HCT116 (cell line): ENCODE results near the gene KRT6C. TPM values are rescaled to one million over a fixed set of nuclear protein-coding genes. Genes with fewer than 3 reads are reported as not detected.

Experiments
- ATAC-seq: fragments of 200-7000 bp; cut with Tn5 transposase; 2 replicates; pipeline ENCODE4 v1.9.1; 2020; ENCODE audit warnings: mild to moderate bottlenecking, moderate library complexity
- BruUV-seq: library from RNA; stranded (reverse); fragments of 400-500 nt; replicated peaks from 2 replicates; lab custom pipeline; 2021; lab: Mats Ljungman, UMichigan
- CTCF ChIA-PET: fragments of 300-600 bp; sonication (Branson Sonifier 250); formaldehyde crosslinking; loops from one replicate; lab custom pipeline; 2021; ENCODE audit warnings: antibody characterized with exemption; lab: Charles Lee
- POLR2A ChIA-PET: fragments of 300-600, 350-600 bp; sonication (Branson Sonifier 250); formaldehyde crosslinking; loops from one replicate; lab custom pipeline; 2021; ENCODE audit warnings: antibody characterized with exemption; lab: Charles Lee
- RAD21 ChIA-PET, 2 experiments: fragments of 300-600 bp; sonication (Branson Sonifier 250); formaldehyde crosslinking; loops; one replicate each; lab custom pipeline; 2023; ENCODE audit warnings: low total read pairs in 2 of 2; ENCODE audit not compliant: uncharacterized antibody in 2 of 2, unreplicated experiment in 2 of 2, low non-redundant PET in 1 of 2; lab: Charles Lee
- DNase-seq: peaks from one replicate; pipeline ENCODE4 v3.0.0-alpha.2; 2010; ENCODE audit warnings: low read depth, low spot score
- H2AFZ ChIP-seq: fragments of 200-600 bp; shearing (Covaris generic), sonication (generic); 2 replicates; pipeline ENCODE4 v1.6.1; 2017; ENCODE audit warnings: low read depth, mixed run types, mixed read lengths, antibody characterized with exemption, low read length; ENCODE audit not compliant: poor library complexity, severe bottlenecking
- H3K27ac ChIP-seq: 2 replicates; pipeline ENCODE4 v1.5.1; 2012; ENCODE audit warnings: low read depth, low read length
- H3K27me3 ChIP-seq: fragments of 200-600 bp; sonication (generic); 2 replicates; pipeline ENCODE4 v1.6.1; 2016; ENCODE audit warnings: mixed run types, low read length, mixed read lengths; ENCODE audit not compliant: insufficient read depth
- H3K36me3 ChIP-seq, 2 experiments: fragments of 200-500 bp in 1 of 2; fragments of 200-600 bp in 1 of 2; sonication (Bioruptor generic) in 1 of 2; sonication (generic) in 1 of 2; 2 replicates each; pipeline versions ENCODE4 v1.5.1 to v1.6.1; 2014 to 2016; ENCODE audit warnings: low read length in 2 of 2, inconsistent platforms in 1 of 2, mixed read lengths in 1 of 2, mixed run types in 1 of 2; ENCODE audit not compliant: insufficient read depth in 2 of 2, control insufficient read depth in 1 of 2
- H3K4me1 ChIP-seq, 2 experiments: fragments of 200-600 bp in 1 of 2; sonication (generic) in 1 of 2; 2 replicates each; pipeline versions ENCODE4 v1.5.1 to v1.6.1; 2012 to 2017; ENCODE audit warnings: low read length in 2 of 2, inconsistent platforms in 1 of 2, mild to moderate bottlenecking in 1 of 2, mixed read lengths in 1 of 2, mixed run types in 1 of 2, moderate library complexity in 1 of 2; ENCODE audit not compliant: insufficient read depth in 2 of 2, control insufficient read depth in 1 of 2
- H3K4me2 ChIP-seq: fragments of 200-600 bp; sonication (generic); 2 replicates; pipeline ENCODE4 v1.6.1; 2017; ENCODE audit warnings: mixed run types, low read length, mixed read lengths
- H3K4me3 ChIP-seq, 2 experiments: fragments of 200-600 bp in 1 of 2; sonication (generic) in 1 of 2; replicated peaks in 1 of 2; 2 replicates each; pipeline ENCODE4 v1.5.1; 2011 to 2016; ENCODE audit warnings: low read length in 2 of 2, control low read depth in 1 of 2, low read depth in 1 of 2, mild to moderate bottlenecking in 1 of 2, mixed read lengths in 1 of 2, mixed run types in 1 of 2
- H3K79me2 ChIP-seq: fragments of 200-600 bp; sonication (generic); 2 replicates; pipeline ENCODE4 v1.6.1; 2017; ENCODE audit warnings: mild to moderate bottlenecking, mixed run types, low read length, moderate library complexity, mixed read lengths; ENCODE audit not compliant: insufficient read depth
- H3K9ac ChIP-seq: fragments of 200-600 bp; sonication (generic); 2 replicates; pipeline ENCODE4 v1.6.1; 2016; ENCODE audit warnings: low read length, mixed read lengths
- H3K9me2 ChIP-seq: fragments of 200-600 bp; sonication (generic), shearing (Covaris generic); 2 replicates; pipeline ENCODE4 v1.6.1; 2017; ENCODE audit warnings: mixed run types, mild to moderate bottlenecking, moderate library complexity; ENCODE audit not compliant: insufficient read depth
- H3K9me3 ChIP-seq, 2 experiments: fragments of 200-500 bp in 1 of 2; fragments of 200-600 bp in 1 of 2; sonication (Bioruptor generic) in 1 of 2; sonication (generic) in 1 of 2; 2 replicates each; pipeline ENCODE4 v1.6.1; 2014 to 2017; ENCODE audit warnings: low read length in 2 of 2, mixed read lengths in 2 of 2, inconsistent platforms in 1 of 2, low read depth in 1 of 2, mild to moderate bottlenecking in 1 of 2, mixed run types in 1 of 2, moderate library complexity in 1 of 2; ENCODE audit not compliant: control insufficient read depth in 1 of 2, insufficient read depth in 1 of 2
- H4K20me1 ChIP-seq: fragments of 200-600 bp; sonication (generic), shearing (Covaris generic); 2 replicates; pipeline ENCODE4 v1.6.1; 2017; ENCODE audit warnings: mixed run types, mild to moderate bottlenecking, moderate library complexity; ENCODE audit not compliant: insufficient read depth
- CBX3 ChIP-seq: IDR thresholded peaks from 2 replicates; pipeline ENCODE4 v1.6.1; 2012; ENCODE audit warnings: low read depth
- EGR1 ChIP-seq: IDR thresholded peaks from 2 replicates; pipeline ENCODE4 v1.6.1; 2012; ENCODE audit warnings: low read depth
- ELF1 ChIP-seq: IDR thresholded peaks from 2 replicates; pipeline ENCODE4 v1.6.1; 2012; ENCODE audit warnings: low read depth, borderline replicate concordance
- EZH2 ChIP-seq: fragments of 200-600 bp; sonication (generic); IDR thresholded peaks from 2 replicates; pipeline ENCODE4 v1.6.1; 2017; ENCODE audit warnings: antibody characterized with exemption, mixed run types
- EZH2phosphoT487 ChIP-seq: fragments of 200-600 bp; IDR thresholded peaks from 2 replicates; pipeline ENCODE4 v1.6.1; 2018; ENCODE audit warnings: antibody characterized with exemption, borderline replicate concordance
- FOSL1 ChIP-seq: IDR thresholded peaks from 2 replicates; pipeline ENCODE4 v1.6.1; 2012; ENCODE audit warnings: low read depth
- JUND ChIP-seq: IDR thresholded peaks from 2 replicates; pipeline ENCODE4 v1.6.1; 2012
- MAX ChIP-seq: IDR thresholded peaks from 2 replicates; pipeline ENCODE4 v1.6.1; 2012
- POLR2A ChIP-seq: IDR thresholded peaks from 2 replicates; pipeline ENCODE4 v1.7.0; 2011; ENCODE audit warnings: borderline replicate concordance; ENCODE audit not compliant: insufficient read depth, insufficient read length; ENCODE audit errors: extremely low read depth
- POLR2AphosphoS5 ChIP-seq: IDR thresholded peaks from 2 replicates; pipeline ENCODE4 v1.6.1; 2011; ENCODE audit warnings: mild to moderate bottlenecking, low read depth, low read length, moderate library complexity
- RAD21 ChIP-seq: IDR thresholded peaks from 2 replicates; pipeline ENCODE4 v1.6.1; 2012; ENCODE audit warnings: low read depth, mild to moderate bottlenecking
- SIN3A ChIP-seq: IDR thresholded peaks from 2 replicates; pipeline ENCODE4 v1.6.1; 2012; ENCODE audit warnings: low read depth
- SRF ChIP-seq: IDR thresholded peaks from 2 replicates; pipeline ENCODE4 v1.6.1; 2012; ENCODE audit warnings: low read depth
- ZBTB33 ChIP-seq: IDR thresholded peaks from 2 replicates; pipeline ENCODE4 v1.6.1; 2011; ENCODE audit warnings: mild to moderate bottlenecking, low read length, moderate library complexity; ENCODE audit not compliant: insufficient replicate concordance; ENCODE audit errors: extremely low read depth
- ZFX ChIP-seq: fragments of 450-650 bp; IDR thresholded peaks from 2 replicates; pipeline ENCODE4 v1.6.1; 2017
- ZNF274 ChIP-seq: fragments of 200-500 bp; sonication (Bioruptor generic); IDR thresholded peaks from 2 replicates; pipeline ENCODE4 v1.6.1; 2014; ENCODE audit warnings: mild to moderate bottlenecking, low read depth, low read length, inconsistent platforms
- intact Hi-C: fragments of 100-400 bp; cut with micrococcal nuclease; formaldehyde crosslinking; loops from 2 replicates; pipeline ENCODE4 v1.10.0; 2022
- total RNA-seq: library from RNA; stranded (reverse); gene quantifications from one replicate; pipeline ENCODE4 v1.2.1, GENCODE V29; 2021; ENCODE audit not compliant: unreplicated experiment

The KRT6C gene
- total RNA-seq, 1 experiment from 2014 or later: not detected

GRCh38 chr12:52438305-52439301 is 35.0 kb downstream of the KRT6C start:
- TF ChIP-seq FOSL1: no peak
- ChIA-PET POLR2A (no interaction called here), CTCF (no interaction called here), RAD21 (no interaction called here)
- Histone ChIP-seq H3K9me2 (no peaks in the 10 kb centered on the region), H3K4me1 (peaks cover 28 to 82% of the 10 kb centered on the region in 2 experiments), H4K20me1 (no peaks in the 10 kb centered on the region), H3K4me2 (peak overlapping the region; percentile 55; the same call in 1 of the 2 replicates), H3K79me2 (no peaks in the 10 kb centered on the region), H3K27me3 (no peaks in the 10 kb centered on the region), H3K27ac (no peak overlapping the region), H3K36me3 (no peaks in the 10 kb centered on the region), H3K9me3 (no peaks in the 10 kb centered on the region), H2AFZ (no peak overlapping the region), H3K4me3 (no peak overlapping the region), H3K9ac (0 out of 2 replicates have a peak overlapping the region, but pooled peaks have one; percentile 26)
- no TSS peak for BruUV-seq
- no peak for DNase-seq
- intact Hi-C loops: no loop called here
- no peak for ATAC-seq

GRCh38 chr12:52437508-52437907 is 36.1 kb downstream of the KRT6C start:
- H3K9ac ChIP-seq: no peak overlapping the region
- H3K9me3 ChIP-seq: no peaks in the 10 kb centered on the region
- no peaks in the 10 kb centered on the region for H4K20me1 ChIP-seq
- no TSS peak for BruUV-seq
- peak overlapping the region; percentile 3 for H2AFZ ChIP-seq
- no peak for ATAC-seq
- POLR2A ChIA-PET: no interaction called here
- DNase-seq: no peak
- peaks cover 21 to 71% of the 10 kb centered on the region in 2 experiments for H3K4me1 ChIP-seq
- no peaks in the 10 kb centered on the region for H3K27me3 ChIP-seq
- intact Hi-C loops: no loop called here
- RAD21 ChIA-PET: no interaction called here
- no peaks in the 10 kb centered on the region for H3K36me3 ChIP-seq
- no peak for TF ChIP-seq SIN3A
- TF ChIP-seq MAX: no peak
- TF ChIP-seq SRF: no peak
- TF ChIP-seq POLR2AphosphoS5: no peak
- no peak for TF ChIP-seq EZH2phosphoT487
- no peak for TF ChIP-seq ZNF274
- no peak for TF ChIP-seq RAD21
- TF ChIP-seq ELF1: no peak
- TF ChIP-seq JUND: no peak
- TF ChIP-seq ZFX: no peak
- no peak for TF ChIP-seq ZBTB33
- no peak for TF ChIP-seq EZH2
- TF ChIP-seq CBX3: no peak
- TF ChIP-seq POLR2A: no peak
- no peak for TF ChIP-seq EGR1
- H3K9me2 ChIP-seq: no peaks in the 10 kb centered on the region
- no peak overlapping the region for H3K27ac ChIP-seq
- H3K79me2 ChIP-seq: no peaks in the 10 kb centered on the region
- no peak overlapping the region for H3K4me2 ChIP-seq
- CTCF ChIA-PET: no interaction called here
- H3K4me3 ChIP-seq: no peak overlapping the region
